HepG2 (cell line): ENCODE results near the gene GDF7. TPM values are rescaled to one million over a fixed set of nuclear protein-coding genes. Genes with fewer than 3 reads are reported as not detected.

Experiments used
- ATAC-seq: fragments of 200-7000 bp; cut with Tn5 transposase; 3 replicates; pipeline ENCODE4 v1.9.1; 2020; ENCODE audit warnings: mild to moderate bottlenecking, moderate library complexity
- BruUV-seq: library from RNA; stranded (reverse); fragments of 400-500 nt; replicated peaks from 2 replicates; lab custom pipeline; 2021; lab: Mats Ljungman, UMichigan
- CTCF ChIA-PET: fragments of 300-600 bp; formaldehyde crosslinking; extraction: SDS; loops from one replicate; lab custom pipeline; 2021; ENCODE audit warnings: low total read pairs, inconsistent platforms, low intra/inter-chr PET ratio; lab: Yijun Ruan, JAX
- POLR2A ChIA-PET: fragments of 350-600 bp; sonication (Branson Sonifier 250); formaldehyde crosslinking; loops from one replicate; lab custom pipeline; 2020; ENCODE audit warnings: antibody characterized with exemption, inconsistent platforms; lab: Yijun Ruan, JAX
- DNase-seq: peaks from one replicate; pipeline ENCODE4 v3.0.0-alpha.2; 2015; ENCODE audit warnings: low spot score
- FAIRE-seq: peaks from 3 replicates; lab custom pipeline; 2011; peaks lifted over from hg19 to GRCh38; lab: Jason Lieb, UNC
- H2AFZ ChIP-seq: one replicate; pipeline ENCODE4 v1.6.1; 2011; ENCODE audit warnings: low read length, inconsistent platforms
- H3K27ac ChIP-seq: fragments of 300-600 bp; 3 replicates; pipeline ENCODE4 v1.8.0; 2011; ENCODE audit warnings: mixed run types, mild to moderate bottlenecking, mixed read lengths, low read length, inconsistent platforms; ENCODE audit not compliant: insufficient read depth; ENCODE audit errors: extremely low read length
- H3K27me3 ChIP-seq, 2 experiments: fragments of 200-600 bp in 1 of 2; 2 replicates in 1 of 2; 3 replicates in 1 of 2; pipeline versions ENCODE4 v1.6.0 to v1.8.0; 2011; ENCODE audit warnings: low read length in 2 of 2, mild to moderate bottlenecking in 2 of 2, moderate library complexity in 2 of 2, inconsistent platforms in 1 of 2; ENCODE audit not compliant: insufficient read depth in 2 of 2, control insufficient read depth in 1 of 2
- H3K36me3 ChIP-seq, 2 experiments: fragments of 200-600 bp in 1 of 2; replicated peaks in 1 of 2; 2 replicates in 1 of 2; 3 replicates in 1 of 2; pipeline versions ENCODE4 v1.5.1 to v1.8.0; 2011; ENCODE audit warnings: low read length in 2 of 2, inconsistent platforms in 1 of 2; ENCODE audit not compliant: insufficient read depth in 2 of 2, control insufficient read depth in 1 of 2
- H3K4me1 ChIP-seq: 2 replicates; pipeline ENCODE4 v1.5.1; 2012; ENCODE audit warnings: low read length, inconsistent platforms; ENCODE audit not compliant: insufficient read depth
- H3K4me2 ChIP-seq: 2 replicates; pipeline ENCODE4 v1.6.0; 2011; ENCODE audit warnings: low read depth, low read length, inconsistent platforms
- H3K4me3 ChIP-seq, 3 experiments: fragments of 200-600 bp in 1 of 3; sonication (generic), shearing (Covaris generic) in 1 of 3; replicated peaks in 1 of 3; 2 replicates each; pipeline ENCODE4 v1.5.1; 2011 to 2016; ENCODE audit warnings: low read length in 3 of 3, inconsistent platforms in 2 of 3, low read depth in 2 of 3, mild to moderate bottlenecking in 2 of 3, control low read depth in 1 of 3, mixed read lengths in 1 of 3; ENCODE audit not compliant: insufficient read depth in 1 of 3
- H3K79me2 ChIP-seq: one replicate; pipeline ENCODE4 v1.6.1; 2011; ENCODE audit warnings: low read length, inconsistent platforms; ENCODE audit not compliant: insufficient read depth
- H3K9ac ChIP-seq: 2 replicates; pipeline ENCODE4 v1.6.0; 2011; ENCODE audit warnings: mild to moderate bottlenecking, low read depth, low read length, inconsistent platforms; ENCODE audit not compliant: insufficient read depth
- H3K9me3 ChIP-seq: 2 replicates; pipeline ENCODE4 v1.5.1; 2012; ENCODE audit warnings: mild to moderate bottlenecking, low read length
- H4K20me1 ChIP-seq: 2 replicates; pipeline ENCODE4 v1.6.0; 2011; ENCODE audit warnings: inconsistent platforms, mild to moderate bottlenecking, low read length, moderate library complexity; ENCODE audit not compliant: insufficient read depth
- ATF1 ChIP-seq: IDR thresholded peaks from 2 replicates; pipeline ENCODE4 v1.6.1; 2016; ENCODE audit warnings: mild to moderate bottlenecking, control low read depth
- ETV6 ChIP-seq: sonication (generic); formaldehyde crosslinking; conservative IDR thresholded peaks from 2 replicates; pipeline ENCODE4 v1.4.0; 2020; ENCODE audit warnings: missing genetic modification reagents
- KDM1A ChIP-seq: IDR thresholded peaks from 2 replicates; pipeline ENCODE4 v1.6.1; 2016; ENCODE audit warnings: missing compliant biosample characterization
- KLF15 ChIP-seq: sonication (generic); formaldehyde crosslinking; IDR thresholded peaks from 2 replicates; pipeline ENCODE4 v1.8.1; 2023; ENCODE audit warnings: borderline replicate concordance, mild to moderate bottlenecking, inconsistent platforms, missing genetic modification reagents, mixed read lengths
- MTF2 ChIP-seq: sonication (generic); formaldehyde crosslinking; IDR thresholded peaks from 2 replicates; pipeline ENCODE4 v1.5.0; 2020; ENCODE audit warnings: missing genetic modification reagents, borderline replicate concordance
- SALL2 ChIP-seq: sonication (generic); formaldehyde crosslinking; IDR thresholded peaks from 2 replicates; pipeline ENCODE4 v1.8.1; 2023; ENCODE audit warnings: mild to moderate bottlenecking, missing genetic modification reagents, inconsistent platforms
- SP5 ChIP-seq: IDR thresholded peaks from 2 replicates; pipeline ENCODE4 v1.6.1; 2016; ENCODE audit warnings: low read depth, borderline replicate concordance
- TERF1 ChIP-seq: sonication (generic); formaldehyde crosslinking; IDR thresholded peaks from 2 replicates; pipeline ENCODE4 v1.8.0; 2022; ENCODE audit warnings: mild to moderate bottlenecking, missing genetic modification reagents, moderate library complexity
- TOPORS ChIP-seq: sonication (generic); formaldehyde crosslinking; IDR thresholded peaks from 2 replicates; pipeline ENCODE4 v1.8.0; 2023; ENCODE audit warnings: mild to moderate bottlenecking, missing genetic modification reagents
- ZNF564 ChIP-seq: sonication (generic); formaldehyde crosslinking; IDR thresholded peaks from 2 replicates; pipeline ENCODE4 v1.8.1; 2023; ENCODE audit warnings: mild to moderate bottlenecking, missing genetic modification reagents
- ZNF678 ChIP-seq: sonication (generic); formaldehyde crosslinking; IDR thresholded peaks from 2 replicates; pipeline ENCODE4 v1.4.0; 2020; ENCODE audit warnings: mild to moderate bottlenecking, missing genetic modification reagents
- ZNF800 ChIP-seq: sonication (generic); formaldehyde crosslinking; IDR thresholded peaks from 2 replicates; pipeline ENCODE4 v1.4.0; 2020; ENCODE audit warnings: missing genetic modification reagents
- WGBS: methylation state at CpG from one replicate; pipeline ENCODE4 v1.1.6; 2017; ENCODE audit warnings: low lambda C conversion rate; 5-methylcytosine and 5-hydroxymethylcytosine counted together
- in situ Hi-C: cut with HindIII; loops from 2 replicates; pipeline ENCODE4 v1.10.0; 2017; ENCODE audit warnings: low pct_unique_long_range_greater_than_20kb; ENCODE audit not compliant: extremely low pct_ligation_motif_present
- intact Hi-C: fragments of 100-400 bp; cut with micrococcal nuclease; formaldehyde crosslinking; loops from one replicate; pipeline ENCODE4 v1.10.0; 2022; ENCODE audit not compliant: unreplicated experiment
- polyA plus RNA-seq, 8 experiments: library from polyadenylated mRNA; depleted of rRNA in 3 of 8; stranded (reverse) in 7 of 8; unstranded in 1 of 8; fragments of >200 nt; fragmentation: Illumina TruSeq in 4 of 8; extraction: Trizol in 4 of 8; gene quantifications; 2 replicates each; pipeline versions ENCODE4 v1.2.1 to v1.2.3, GENCODE V29; 2011 to 2016; ENCODE audit warnings: low read depth in 4 of 8, missing spikeins in 1 of 8, mixed read lengths in 1 of 8; ENCODE audit not compliant: insufficient read depth in 1 of 8
- total RNA-seq, 5 experiments: library from RNA; depleted of rRNA; stranded (reverse); fragments of >200 nt; fragmentation: Illumina TruSeq; extraction: Trizol; gene quantifications; 2 replicates each; pipeline ENCODE4 v1.2.3, GENCODE V29; 2016; ENCODE audit warnings: low read depth in 1 of 5

The GDF7 gene
- total and polyA plus RNA-seq, 2 of the 13 experiments (the other 11 are each of a cell fraction or from before 2014, with no cell fraction given): 1.6 to 15.0 TPM

- H4K20me1 ChIP-seq: no peaks in the 10 kb centered on the region
- BruUV-seq: no TSS peak
- H3K4me3 ChIP-seq: no peak overlapping the region
- no peak for TF ChIP-seq SALL2 (CRISPR knock-in tag)
- no peak for TF ChIP-seq ETV6
- no peak for TF ChIP-seq SP5 (CRISPR knock-in tag)
- no peak for TF ChIP-seq KLF15
- TF ChIP-seq MTF2 (CRISPR knock-in tag): no peak
- no peak for TF ChIP-seq TOPORS
- no peak for TF ChIP-seq KDM1A (CRISPR knock-in tag)
- no peak for TF ChIP-seq ATF1
- no peak for TF ChIP-seq TERF1 (CRISPR knock-in tag)
- TF ChIP-seq ZNF678 (CRISPR knock-in tag): no peak
- TF ChIP-seq ZNF800 (CRISPR knock-in tag): no peak
- no peak for TF ChIP-seq ZNF564 (CRISPR knock-in tag)
- no peak overlapping the region for H3K9ac ChIP-seq
- H3K4me1 ChIP-seq: peaks cover 17% of the 10 kb centered on the region
- ATAC-seq: no peak
- no peaks in the 10 kb centered on the region for H3K27me3 ChIP-seq
- H3K36me3 ChIP-seq: peaks cover 11 to 12% of the 10 kb centered on the region in 2 experiments; a peak in 4 of 5 replicates
- intact Hi-C loops (no loop called here), in situ Hi-C loops (no loop called here)
- no peak overlapping the region for H3K4me2 ChIP-seq
- POLR2A ChIA-PET: no interaction called here
- H2AFZ ChIP-seq: no peak overlapping the region
- FAIRE-seq: no peak
- no peak overlapping the region for H3K27ac ChIP-seq
- H3K79me2 ChIP-seq: no peaks in the 10 kb centered on the region
- H3K9me3 ChIP-seq: no peaks in the 10 kb centered on the region
- CTCF ChIA-PET: no interaction called here
- no peak for DNase-seq
- 98% methylated on average over 16 of the region's 20 CpGs for WGBS
These were observed 42.6 kb upstream of the GDF7 start for GRCh38 chr2:20624156-20624883.
